Measurements from ENCODE around the gene SERPINA1.
A peak's percentile ranks its signal among the peaks of the same experiment; 100 is the strongest.

- TF ChIP-seq CTCF (IDR thresholded peaks at IDR 0.05; ENCODE audit: low read depth, low read length, missing input control) (peak; percentile 80), JUND (IDR thresholded peaks at IDR 0.05) (no peak), YY1 (IDR thresholded peaks at IDR 0.05) (peak; percentile 45), RXRA (IDR thresholded peaks at IDR 0.05) (peak; percentile 33 to 42), HNF4G (IDR thresholded peaks at IDR 0.05) (no peak), REST (IDR thresholded peaks at IDR 0.05) (no peak), SP1 (IDR thresholded peaks at IDR 0.05) (peak; percentile 27), MAX (IDR thresholded peaks at IDR 0.05) (no peak), ATF3 (IDR thresholded peaks at IDR 0.05) (no peak), ZBTB33 (IDR thresholded peaks at IDR 0.05) (no peak), RAD21 (IDR thresholded peaks at IDR 0.05) (peak; percentile 93 to 95), TAF1 (conservative IDR thresholded peaks at IDR 0.05) (no peak), EGR1 (IDR thresholded peaks at IDR 0.05; ENCODE audit: low read depth in 2 of 2) (no peak)
Measured at GRCh38 chr14:94412671-94413638, 24.6 kb upstream of the SERPINA1 start.
